ENCODE measurements around the gene ADCYAP1R1. TPM values are rescaled to one million over a fixed set of nuclear protein-coding genes. Genes with fewer than 3 reads are reported as not detected.
A peak's percentile ranks its signal among the peaks of the same experiment; 100 is the strongest.

ADCYAP1R1 gene
- total RNA-seq, 4 donors from 2014 or later: 0.27 to 1.4 (median 0.59) TPM

- no peak overlapping the region for H3K4me3 ChIP-seq
- H3K4me1 ChIP-seq: no peaks in the 10 kb centered on the region
- H3K36me3 ChIP-seq: no peaks in the 10 kb centered on the region
- H3K27me3 ChIP-seq: no peaks in the 10 kb centered on the region
- TF ChIP-seq CTCF (IDR thresholded peaks at IDR 0.05) (no peak), POLR2A (IDR thresholded peaks at IDR 0.05) (no peak)
- H3K27ac ChIP-seq: no peak overlapping the region
- no peaks in the 10 kb centered on the region for H3K9me3 ChIP-seq
- no peak for DNase-seq
Measured at GRCh38 chr7:31120800-31121513, 68.8 kb downstream of the ADCYAP1R1 start.

GRCh38 chr7:31121601-31122000 lies 69.5 kb downstream of the ADCYAP1R1 start:
- TF ChIP-seq CTCF (IDR thresholded peaks at IDR 0.05) (no peak), POLR2A (IDR thresholded peaks at IDR 0.05) (no peak)
- H3K27me3 ChIP-seq: no peaks in the 10 kb centered on the region
- no peak overlapping the region for H3K27ac ChIP-seq
- no peaks in the 10 kb centered on the region for H3K36me3 ChIP-seq
- H3K4me3 ChIP-seq: no peak overlapping the region
- no peaks in the 10 kb centered on the region for H3K9me3 ChIP-seq
- H3K4me1 ChIP-seq: no peaks in the 10 kb centered on the region
- DNase-seq: no peak

DNA sequence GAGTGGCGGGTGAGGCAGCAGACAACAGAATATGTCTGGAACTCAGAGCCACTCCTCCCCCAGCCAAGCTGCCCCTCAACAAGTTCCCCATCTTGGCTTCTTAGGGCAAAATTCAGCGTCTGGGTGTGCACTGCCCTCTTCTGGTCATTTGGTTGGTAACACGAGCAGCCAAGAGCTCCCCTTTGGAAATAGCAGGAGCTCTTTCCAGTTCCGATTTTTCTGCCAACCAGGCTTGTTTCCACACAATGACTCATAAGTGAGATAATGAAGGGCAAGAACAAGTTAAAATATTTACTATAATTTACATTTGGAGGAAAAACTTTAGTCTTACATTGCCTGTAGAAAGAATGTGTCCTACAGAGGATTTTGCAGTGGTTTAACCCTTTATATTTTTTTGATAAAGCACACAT lies 70.5 kb downstream of the ADCYAP1R1 start:
- Histone ChIP-seq H3K4me3 (no peak overlapping the region), H3K27me3 (no peaks in the 10 kb centered on the region), H3K27ac (no peak overlapping the region), H3K36me3 (no peaks in the 10 kb centered on the region), H3K4me1 (no peaks in the 10 kb centered on the region), H3K9me3 (no peaks in the 10 kb centered on the region)
- DNase-seq: peak in 1 of 3 donors; percentile 69
- TF ChIP-seq CTCF (IDR thresholded peaks at IDR 0.05) (peak in 5 of 6 experiments; percentile 36 to 73 (median 66)), POLR2A (IDR thresholded peaks at IDR 0.05) (no peak)

DNA sequence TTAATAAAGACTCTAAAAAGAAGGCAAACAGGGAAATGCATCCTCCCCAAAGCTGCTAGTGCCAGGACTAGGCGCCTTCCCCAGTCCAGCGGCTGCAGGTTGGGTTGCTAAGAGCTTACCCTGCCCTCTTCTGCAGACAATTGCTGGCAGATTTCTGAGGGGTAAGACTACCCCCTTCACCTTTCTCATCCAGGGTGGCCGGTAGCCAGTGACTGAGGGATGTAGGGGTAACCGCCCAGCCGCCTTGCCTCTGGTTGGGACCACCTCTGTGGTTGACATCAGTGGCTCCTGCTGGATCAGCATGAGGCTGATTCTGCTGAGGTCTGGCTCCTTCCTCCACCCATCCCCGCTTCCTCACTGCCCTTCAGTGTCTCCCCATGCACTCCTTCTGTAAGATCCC lies 71.2 kb downstream of the ADCYAP1R1 start:
- no peaks in the 10 kb centered on the region for H3K9me3 ChIP-seq
- no peaks in the 10 kb centered on the region for H3K4me1 ChIP-seq
- H3K27me3 ChIP-seq: no peaks in the 10 kb centered on the region
- DNase-seq: no peak
- no peak overlapping the region for H3K4me3 ChIP-seq
- no peaks in the 10 kb centered on the region for H3K36me3 ChIP-seq
- TF ChIP-seq CTCF (IDR thresholded peaks at IDR 0.05): no peak
- TF ChIP-seq POLR2A (IDR thresholded peaks at IDR 0.05): no peak
- no peak overlapping the region for H3K27ac ChIP-seq

DNA sequence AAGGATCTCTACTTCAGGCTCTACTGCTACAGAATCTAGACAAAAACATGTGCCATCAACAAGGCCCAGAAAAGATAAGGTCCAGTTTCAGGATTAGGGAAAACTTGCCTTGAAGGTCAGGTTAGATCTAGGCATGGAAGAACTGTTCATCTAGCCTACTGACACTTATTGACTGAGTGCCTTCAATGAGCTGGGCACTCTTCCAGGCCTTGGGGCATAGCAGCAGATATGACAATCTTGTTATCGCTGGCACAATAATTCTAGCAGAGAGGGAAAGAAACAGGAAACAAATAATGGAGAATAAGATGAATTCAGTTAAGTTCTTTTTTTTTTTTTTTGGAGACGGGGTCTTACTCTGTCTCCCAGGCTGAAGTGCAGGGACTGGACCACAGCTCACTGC lies 71.6 kb downstream of the ADCYAP1R1 start:
- no peaks in the 10 kb centered on the region for H3K4me1 ChIP-seq
- no peak for DNase-seq
- TF ChIP-seq CTCF (IDR thresholded peaks at IDR 0.05): no peak
- TF ChIP-seq POLR2A (IDR thresholded peaks at IDR 0.05): no peak
- H3K27me3 ChIP-seq: no peaks in the 10 kb centered on the region
- no peak overlapping the region for H3K27ac ChIP-seq
- no peaks in the 10 kb centered on the region for H3K9me3 ChIP-seq
- no peaks in the 10 kb centered on the region for H3K36me3 ChIP-seq
- no peak overlapping the region for H3K4me3 ChIP-seq

All from Peyer's patch (tissue), 4 donors.